A673 (cell line): ENCODE measurements around the gene FUT8. TPM values are rescaled to one million over a fixed set of nuclear protein-coding genes. Genes with fewer than 3 reads are reported as not detected.

ENCODE experiments used
- BruUV-seq: library from RNA; stranded (reverse); fragments of 400-500 nt; replicated peaks from 2 replicates; lab custom pipeline; 2021; lab: Mats Ljungman, UMichigan
- CTCF ChIA-PET: fragments of 300-600 bp; sonication (Branson Sonifier 250); formaldehyde crosslinking; loops from one replicate; lab custom pipeline; 2022; ENCODE audit warnings: antibody characterized with exemption; lab: Charles Lee
- POLR2A ChIA-PET: fragments of 300-600 bp; sonication (Branson Sonifier 250); formaldehyde crosslinking; loops from one replicate; lab custom pipeline; 2022; ENCODE audit warnings: antibody characterized with exemption; ENCODE audit not compliant: low non-redundant PET; lab: Charles Lee
- DNase-seq: peaks from one replicate; pipeline ENCODE4 v3.0.0-alpha.2; 2015; ENCODE audit warnings: low spot score
- H3K27ac ChIP-seq: fragments of 200-600 bp; sonication (generic); 2 replicates; pipeline ENCODE4 v1.5.1; 2016; ENCODE audit warnings: mixed run types, low read depth, mild to moderate bottlenecking, mixed read lengths, antibody characterized with exemption, low read length; ENCODE audit not compliant: poor library complexity, severe bottlenecking
- H3K27me3 ChIP-seq: fragments of 200-600 bp; sonication (generic); replicated peaks from 2 replicates; pipeline ENCODE4 v1.6.1; 2017; ENCODE audit warnings: mixed run types, low read depth, mild to moderate bottlenecking, mixed read lengths, antibody characterized with exemption, low read length; ENCODE audit not compliant: insufficient read depth, poor library complexity
- H3K36me3 ChIP-seq: fragments of 200-600 bp; sonication (generic); 2 replicates; pipeline ENCODE4 v1.6.1; 2016; ENCODE audit warnings: mixed run types, mild to moderate bottlenecking, mixed read lengths, antibody characterized with exemption, low read length; ENCODE audit not compliant: insufficient read depth, poor library complexity, severe bottlenecking
- H3K4me1 ChIP-seq: fragments of 200-600 bp; sonication (generic); 2 replicates; pipeline ENCODE4 v1.6.1; 2017; ENCODE audit warnings: mixed run types, mild to moderate bottlenecking, mixed read lengths, antibody characterized with exemption, low read length; ENCODE audit not compliant: insufficient read depth, poor library complexity, severe bottlenecking
- H3K4me3 ChIP-seq: fragments of 200-600 bp; sonication (generic); 2 replicates; pipeline ENCODE4 v1.5.1; 2016; ENCODE audit warnings: low read depth, mixed run types, mild to moderate bottlenecking, mixed read lengths, low read length; ENCODE audit not compliant: poor library complexity, severe bottlenecking
- H3K9me3 ChIP-seq: fragments of 200-600 bp; sonication (generic); 2 replicates; pipeline ENCODE4 v1.6.1; 2016; ENCODE audit warnings: mixed run types, low read depth, mild to moderate bottlenecking, mixed read lengths, antibody characterized with exemption, low read length; ENCODE audit not compliant: poor library complexity, severe bottlenecking
- EZH2 ChIP-seq: fragments of 200-600 bp; sonication (generic); IDR thresholded peaks from 2 replicates; pipeline ENCODE4 v1.6.1; 2017; ENCODE audit warnings: borderline replicate concordance, low read depth, mild to moderate bottlenecking, mixed read lengths, antibody characterized with exemption, low read length; ENCODE audit not compliant: poor library complexity, severe bottlenecking
- intact Hi-C: fragments of 100-400 bp; cut with micrococcal nuclease; formaldehyde crosslinking; loops from one replicate; pipeline ENCODE4 v1.10.0; 2022; ENCODE audit not compliant: unreplicated experiment
- total RNA-seq: library from RNA; stranded (reverse); gene quantifications from 2 replicates; pipeline ENCODE4 v1.2.3, GENCODE V29; 2021
- TF ChIP-seq, protein P1 (sequence below): fragments of 300-800, 200-600 bp; sonication (generic); conservative IDR thresholded peaks from 2 replicates; pipeline ENCODE4 v1.5.1; 2017; ENCODE audit warnings: low read depth, mild to moderate bottlenecking, antibody characterized with exemption, low read length, moderate library complexity, mixed read lengths

The FUT8 gene
- total RNA-seq, 1 experiment from 2014 or later: 11.0 TPM

DNA sequence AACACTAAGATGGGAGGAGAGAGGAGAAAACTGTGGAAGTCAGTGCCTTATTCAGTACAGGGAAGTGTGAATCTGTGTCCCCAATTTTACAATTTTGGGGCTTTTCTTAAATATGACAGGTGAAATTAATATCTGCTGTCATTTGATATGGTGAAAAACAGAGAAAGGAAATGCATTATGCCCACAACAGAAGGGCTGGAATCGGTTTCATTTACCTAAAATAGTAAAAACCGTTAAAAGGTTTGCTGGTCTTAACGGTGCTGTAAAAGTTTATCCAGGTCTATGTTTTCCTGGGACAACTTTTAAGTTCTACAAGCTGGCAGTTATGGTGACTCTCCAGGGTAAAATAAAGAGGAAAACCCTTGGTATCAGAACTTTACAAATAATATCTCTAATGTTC, 310.8 kb downstream of the FUT8 start:
- H3K27me3 ChIP-seq: no peaks in the 10 kb centered on the region
- TF ChIP-seq, protein P1, sequence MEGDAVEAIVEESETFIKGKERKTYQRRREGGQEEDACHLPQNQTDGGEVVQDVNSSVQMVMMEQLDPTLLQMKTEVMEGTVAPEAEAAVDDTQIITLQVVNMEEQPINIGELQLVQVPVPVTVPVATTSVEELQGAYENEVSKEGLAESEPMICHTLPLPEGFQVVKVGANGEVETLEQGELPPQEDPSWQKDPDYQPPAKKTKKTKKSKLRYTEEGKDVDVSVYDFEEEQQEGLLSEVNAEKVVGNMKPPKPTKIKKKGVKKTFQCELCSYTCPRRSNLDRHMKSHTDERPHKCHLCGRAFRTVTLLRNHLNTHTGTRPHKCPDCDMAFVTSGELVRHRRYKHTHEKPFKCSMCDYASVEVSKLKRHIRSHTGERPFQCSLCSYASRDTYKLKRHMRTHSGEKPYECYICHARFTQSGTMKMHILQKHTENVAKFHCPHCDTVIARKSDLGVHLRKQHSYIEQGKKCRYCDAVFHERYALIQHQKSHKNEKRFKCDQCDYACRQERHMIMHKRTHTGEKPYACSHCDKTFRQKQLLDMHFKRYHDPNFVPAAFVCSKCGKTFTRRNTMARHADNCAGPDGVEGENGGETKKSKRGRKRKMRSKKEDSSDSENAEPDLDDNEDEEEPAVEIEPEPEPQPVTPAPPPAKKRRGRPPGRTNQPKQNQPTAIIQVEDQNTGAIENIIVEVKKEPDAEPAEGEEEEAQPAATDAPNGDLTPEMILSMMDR: no peak
- TF ChIP-seq EZH2: no peak
- intact Hi-C loops: no loop called here
- no peak overlapping the region for H3K27ac ChIP-seq
- no peaks in the 10 kb centered on the region for H3K36me3 ChIP-seq
- POLR2A ChIA-PET: no interaction called here
- H3K9me3 ChIP-seq: peaks cover 3% of the 10 kb centered on the region
- no peaks in the 10 kb centered on the region for H3K4me1 ChIP-seq
- no TSS peak for BruUV-seq
- no peak overlapping the region for H3K4me3 ChIP-seq
- CTCF ChIA-PET: no interaction called here
- no peak for DNase-seq

DNA sequence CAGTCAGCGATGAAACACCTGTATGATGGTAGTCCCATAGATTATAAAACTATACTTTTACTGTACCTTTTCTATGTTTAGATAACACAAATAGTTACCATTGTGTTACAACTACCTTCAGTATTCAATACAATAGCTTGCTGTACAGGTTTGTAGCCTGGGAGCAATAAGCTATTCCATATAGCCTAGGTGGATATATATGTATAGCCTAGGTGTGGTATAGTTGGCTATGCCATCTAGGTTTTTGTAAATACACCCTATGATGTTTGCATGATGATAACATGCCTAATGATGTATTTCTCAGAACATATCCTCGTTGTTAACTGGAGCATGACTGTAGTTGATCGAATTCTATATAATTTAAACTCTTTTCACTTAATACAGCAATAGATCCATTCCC, 316.1 kb downstream of the FUT8 start:
- CTCF ChIA-PET: no interaction called here
- Histone ChIP-seq H3K9me3 (no peaks in the 10 kb centered on the region), H3K4me1 (no peaks in the 10 kb centered on the region), H3K36me3 (no peaks in the 10 kb centered on the region), H3K27ac (no peak overlapping the region), H3K27me3 (no peaks in the 10 kb centered on the region), H3K4me3 (no peak overlapping the region)
- TF ChIP-seq EZH2: no peak
- TF ChIP-seq, protein P1: no peak
- no peak for DNase-seq
- POLR2A ChIA-PET: no interaction called here
- intact Hi-C loops: no loop called here
- BruUV-seq: no TSS peak

DNA sequence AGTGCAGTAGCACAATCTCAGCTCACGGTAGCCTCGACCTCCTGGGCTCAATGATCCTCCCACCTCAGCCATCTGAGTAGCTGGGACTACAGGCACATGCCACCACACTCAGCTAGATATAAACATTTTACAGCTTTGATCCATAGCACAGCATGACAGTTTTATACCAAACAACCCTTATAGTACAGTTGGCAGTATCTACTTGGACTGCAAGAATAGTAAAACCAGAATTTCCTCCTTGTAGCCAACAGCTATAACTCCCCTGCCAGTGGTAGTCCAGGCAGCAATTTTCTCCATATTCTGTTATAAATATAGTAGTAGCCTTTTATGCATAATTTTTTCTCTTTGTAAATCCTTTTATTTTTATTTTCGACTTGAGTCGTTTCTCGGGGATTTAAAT, 317.0 kb downstream of the FUT8 start:
- CTCF ChIA-PET: no interaction called here
- Histone ChIP-seq H3K36me3 (no peaks in the 10 kb centered on the region), H3K27ac (no peak overlapping the region), H3K9me3 (no peaks in the 10 kb centered on the region), H3K4me1 (no peaks in the 10 kb centered on the region), H3K4me3 (no peak overlapping the region), H3K27me3 (no peaks in the 10 kb centered on the region)
- DNase-seq: no peak
- intact Hi-C loops: no loop called here
- POLR2A ChIA-PET: no interaction called here
- no peak for TF ChIP-seq EZH2
- TF ChIP-seq, protein P1: no peak
- BruUV-seq: no TSS peak
